SH-SY5Y (cell line): ENCODE results near the gene FOSL1.

ENCODE experiments used
- GATA2 ChIP-seq: IDR thresholded peaks from 2 replicates; pipeline ENCODE4 v1.6.1; 2011; ENCODE audit warnings: mild to moderate bottlenecking, low read depth, low read length
- GATA3 ChIP-seq: IDR thresholded peaks from 2 replicates; pipeline ENCODE4 v1.6.1; 2011; ENCODE audit warnings: low read depth, mild to moderate bottlenecking, low read length, moderate library complexity

- TF ChIP-seq GATA2 (no peak), GATA3 (no peak)
These were observed 47.5 kb downstream of the FOSL1 start for GRCh38 chr11:65852508-65853245.
